K562 (cell line): ENCODE measurements around the gene TTC27. TPM values are rescaled to one million over a fixed set of nuclear protein-coding genes. Genes with fewer than 3 reads are reported as not detected.

Source experiments
- ATAC-seq: fragments of 200-7000 bp; cut with Tn5 transposase; 3 replicates; pipeline ENCODE4 v1.9.1; 2020; ENCODE audit warnings: moderate library complexity
- BruUV-seq: library from RNA; stranded (reverse); fragments of 400-500 nt; replicated peaks from 2 replicates; lab custom pipeline; 2021; lab: Mats Ljungman, UMichigan
- CTCF ChIA-PET: fragments of 300-600 bp; formaldehyde crosslinking; extraction: SDS; loops from one replicate; lab custom pipeline; 2021; ENCODE audit warnings: low intra/inter-chr PET ratio; lab: Yijun Ruan, JAX
- POLR2A ChIA-PET: fragments of 300-600, 350-650 bp; sonication (Branson Sonifier 250); formaldehyde crosslinking; extraction: SDS; loops from one replicate; lab custom pipeline; 2021; ENCODE audit warnings: antibody characterized with exemption, inconsistent platforms; lab: Yijun Ruan, JAX
- DNase-seq, 4 experiments: peaks; one replicate each; pipeline versions ENCODE4 v3.0.0 to v3.0.0-alpha.2; 2011 to 2018; ENCODE audit warnings: low spot score in 3 of 4, mixed read lengths in 3 of 4; ENCODE audit errors: extremely low read depth in 1 of 4
- FAIRE-seq: peaks from 2 replicates; lab custom pipeline; 2011; peaks lifted over from hg19 to GRCh38; lab: Jason Lieb, UNC
- H2AFZ ChIP-seq: 2 replicates; pipeline ENCODE4 v1.6.0; 2011; ENCODE audit warnings: low read depth, low read length, control low read depth, inconsistent platforms
- H3K27ac ChIP-seq: fragments of 200-600 bp; 3 replicates; pipeline ENCODE4 v1.8.0; 2011; ENCODE audit warnings: low read depth, mild to moderate bottlenecking, control low read depth, inconsistent platforms, low read length, moderate library complexity, mixed read lengths; ENCODE audit errors: extremely low read depth
- H3K27me3 ChIP-seq, 2 experiments: fragments of 300-600 bp in 1 of 2; 2 replicates in 1 of 2; 3 replicates in 1 of 2; pipeline versions ENCODE4 v1.6.0 to v1.8.0; 2011; ENCODE audit warnings: inconsistent platforms in 2 of 2, low read length in 2 of 2, mild to moderate bottlenecking in 1 of 2, mixed read lengths in 1 of 2, moderate library complexity in 1 of 2; ENCODE audit not compliant: control insufficient read depth in 2 of 2, insufficient read depth in 2 of 2
- H3K36me3 ChIP-seq: fragments of 300-600 bp; 3 replicates; pipeline ENCODE4 v1.8.0; 2011; ENCODE audit warnings: mild to moderate bottlenecking, low read length, inconsistent platforms; ENCODE audit not compliant: control insufficient read depth, insufficient read depth
- H3K4me1 ChIP-seq, 2 experiments: fragments of 200-600 bp in 1 of 2; replicated peaks in 1 of 2; 2 replicates in 1 of 2; 3 replicates in 1 of 2; pipeline versions ENCODE4 v1.5.1 to v1.8.0; 2011; ENCODE audit warnings: inconsistent platforms in 2 of 2, low read length in 2 of 2, mild to moderate bottlenecking in 1 of 2, mixed read lengths in 1 of 2, moderate library complexity in 1 of 2; ENCODE audit not compliant: control insufficient read depth in 2 of 2, insufficient read depth in 2 of 2
- H3K4me2 ChIP-seq: 2 replicates; pipeline ENCODE4 v1.6.1; 2011; ENCODE audit warnings: low read length, control low read depth, inconsistent platforms, mixed read lengths; ENCODE audit not compliant: insufficient read depth
- H3K4me3 ChIP-seq: fragments of 200-600 bp; sonication (generic), shearing (Covaris generic); 2 replicates; pipeline ENCODE4 v1.5.1; 2016; ENCODE audit warnings: control low read depth, inconsistent platforms
- H3K79me2 ChIP-seq: fragments of 200-600 bp; 3 replicates; pipeline ENCODE4 v1.8.0; 2011; ENCODE audit warnings: low read length, inconsistent platforms; ENCODE audit not compliant: control insufficient read depth, insufficient read depth
- H3K9ac ChIP-seq, 2 experiments: 2 replicates each; pipeline versions ENCODE4 v1.6.0 to v1.6.1; 2011; ENCODE audit warnings: low read depth in 2 of 2, low read length in 2 of 2, control low read depth in 1 of 2, inconsistent platforms in 1 of 2, mild to moderate bottlenecking in 1 of 2, mixed read lengths in 1 of 2; ENCODE audit not compliant: insufficient read depth in 1 of 2
- H3K9me1 ChIP-seq: one replicate; pipeline ENCODE4 v1.6.0; 2011; ENCODE audit warnings: inconsistent platforms, mild to moderate bottlenecking, low read length, moderate library complexity; ENCODE audit not compliant: control insufficient read depth, insufficient read depth
- H3K9me3 ChIP-seq: replicated peaks from 2 replicates; pipeline ENCODE4 v1.5.1; 2011; ENCODE audit warnings: low read depth, low read length, inconsistent platforms; ENCODE audit not compliant: control insufficient read depth, insufficient read depth
- H4K20me1 ChIP-seq: replicated peaks from 2 replicates; pipeline ENCODE4 v1.6.1; 2011; ENCODE audit warnings: low read length, inconsistent platforms, mixed read lengths; ENCODE audit not compliant: control insufficient read depth, insufficient read depth
- ETS2 ChIP-seq: IDR thresholded peaks from 2 replicates; pipeline ENCODE4 v1.6.1; 2016; ENCODE audit warnings: borderline replicate concordance, missing genetic modification characterization, mild to moderate bottlenecking, moderate library complexity, missing compliant biosample characterization; ENCODE audit not compliant: poor library complexity, severe bottlenecking
- FOXK1 ChIP-seq: sonication (generic); formaldehyde crosslinking; IDR thresholded peaks from 2 replicates; pipeline ENCODE4 v1.8.0; 2022; ENCODE audit warnings: missing genetic modification reagents, mild to moderate bottlenecking, borderline replicate concordance
- GABPB1 ChIP-seq: sonication (generic); formaldehyde crosslinking; IDR thresholded peaks from 2 replicates; pipeline ENCODE4 v1.8.0; 2022; ENCODE audit warnings: mild to moderate bottlenecking, missing genetic modification reagents
- GATAD2B ChIP-seq: fragments of 450-650 bp; IDR thresholded peaks from 2 replicates; pipeline ENCODE4 v1.6.1; 2017; ENCODE audit warnings: mild to moderate bottlenecking, borderline replicate concordance
- MYBL2 ChIP-seq, 2 experiments: fragments of 450-650 bp in 1 of 2; sonication (generic) in 1 of 2; formaldehyde crosslinking in 1 of 2; IDR thresholded peaks; 2 replicates each; pipeline versions ENCODE4 v1.6.1 to v1.8.1; 2017 to 2022; ENCODE audit warnings: borderline replicate concordance in 1 of 2, inconsistent platforms in 1 of 2, low read depth in 1 of 2, mild to moderate bottlenecking in 1 of 2, missing genetic modification reagents in 1 of 2, moderate library complexity in 1 of 2
- NCOA4 ChIP-seq: fragments of 450-650 bp; IDR thresholded peaks from 2 replicates; pipeline ENCODE4 v1.6.1; 2018; ENCODE audit warnings: mild to moderate bottlenecking; ENCODE audit not compliant: partially characterized antibody
- NR4A1 ChIP-seq, 2 experiments: fragments of 250-450 bp in 1 of 2; fragments of 450-650 bp in 1 of 2; sonication (Bioruptor Pico) in 1 of 2; IDR thresholded peaks; 2 replicates each; pipeline versions ENCODE4 v1.4.0 to v1.6.1; 2016 to 2020; ENCODE audit warnings: mild to moderate bottlenecking in 2 of 2, missing compliant biosample characterization in 1 of 2, missing genetic modification characterization in 1 of 2, moderate library complexity in 1 of 2
- SMAD1 ChIP-seq: fragments of 150-350 bp; IDR thresholded peaks from 2 replicates; pipeline ENCODE4 v1.6.1; 2014; ENCODE audit warnings: low read length, low read depth; ENCODE audit not compliant: partially characterized antibody
- TFE3 ChIP-seq: fragments of 450-650 bp; formaldehyde crosslinking; IDR thresholded peaks from 2 replicates; pipeline ENCODE4 v1.4.0; 2020; ENCODE audit warnings: mild to moderate bottlenecking, mixed read lengths
- XRCC5 ChIP-seq: fragments of 200-400 bp; formaldehyde crosslinking; IDR thresholded peaks from 2 replicates; pipeline ENCODE4 v1.6.1; 2017; ENCODE audit warnings: low read depth, mild to moderate bottlenecking, low read length
- ZNF134 ChIP-seq: fragments of 250-450 bp; sonication (Bioruptor Pico); conservative IDR thresholded peaks from 2 replicates; pipeline ENCODE4 v1.4.0; 2020
- ZNF143 ChIP-seq: sonication (generic); formaldehyde crosslinking; IDR thresholded peaks from 2 replicates; pipeline ENCODE4 v1.9.0; 2022; ENCODE audit warnings: mild to moderate bottlenecking, missing genetic modification reagents
- ZNF449 ChIP-seq: fragments of 250-450 bp; sonication (Bioruptor Pico); IDR thresholded peaks from 2 replicates; pipeline ENCODE4 v1.8.0; 2022; ENCODE audit warnings: moderate library complexity, mild to moderate bottlenecking, inconsistent platforms
- ZNF57 ChIP-seq: fragments of 450-650 bp; formaldehyde crosslinking; IDR thresholded peaks from 2 replicates; pipeline ENCODE4 v1.4.0; 2020; ENCODE audit warnings: mild to moderate bottlenecking, moderate library complexity
- WGBS: fragments of 100-300 bp; shearing (Covaris generic); methylation state at CpG from one replicate; pipeline ENCODE4 v1.1.6; 2016; ENCODE audit warnings: low coverage, mixed read lengths; ENCODE audit not compliant: insufficient coverage; ENCODE audit errors: missing lambda C conversion rate; 5-methylcytosine and 5-hydroxymethylcytosine counted together
- in situ Hi-C: fragments of 300-500 bp; cut with MboI; formaldehyde crosslinking; loops from 4 replicates; pipeline ENCODE4 v1.15.0; 2018; ENCODE audit warnings: inconsistent platforms, mixed read lengths
- intact Hi-C: fragments of 100-400 bp; cut with micrococcal nuclease; formaldehyde crosslinking; loops from 2 replicates; pipeline ENCODE4 v1.14.2; 2022
- polyA plus RNA-seq, 8 experiments: library from polyadenylated mRNA; depleted of rRNA in 4 of 8; stranded (reverse) in 5 of 8; unstranded in 3 of 8; fragments of >200 nt; fragmentation: Nextera tagmentation in 2 of 8; fragmentation: Illumina TruSeq in 1 of 8; extraction: Ambion mirVana in 2 of 8; extraction: Trizol in 1 of 8; gene quantifications; 2 replicates each; pipeline versions ENCODE4 v1.2.1 to v1.2.3, GENCODE V29; 2011 to 2014; ENCODE audit warnings: inconsistent platforms in 1 of 8, missing spikeins in 1 of 8
- total RNA-seq, 7 experiments: library from RNA; depleted of rRNA in 6 of 7; stranded (reverse); fragments of >200 nt in 6 of 7; fragmentation: Illumina TruSeq in 2 of 7; extraction: Trizol in 2 of 7; gene quantifications; 2 replicates each; pipeline versions ENCODE4 v1.2.1 to v1.2.3, GENCODE V29; 2011 to 2021; ENCODE audit warnings: low replicate concordance in 1 of 7

TTC27 gene
- total and polyA plus RNA-seq, 9 of the 15 experiments (the other 6 are each of a cell fraction or from before 2014, with no cell fraction given) = 44.3 to 93.4 (median 57.3) TPM

GRCh38 chr2:32825291-32825712, 197.5 kb downstream of the TTC27 start (continued):
- TF ChIP-seq MYBL2 (IDR thresholded peaks at IDR 0.05; ENCODE audit: low read depth) (no peak), MYBL2 (CRISPR knock-in tag; IDR thresholded peaks at IDR 0.05; ENCODE audit: borderline replicate concordance) (no peak), ZNF143 (CRISPR knock-in tag) (no peak), ETS2 (tag) (no peak), SMAD1 (peak; percentile 85), FOXK1 (CRISPR knock-in tag) (no peak), XRCC5 (no peak), GABPB1 (CRISPR knock-in tag) (no peak), ZNF57 (CRISPR knock-in tag) (no peak), ZNF134 (CRISPR knock-in tag) (no peak), NCOA4 (no peak)

GRCh38 chr2:32830196-32830595, 202.3 kb downstream of the TTC27 start:
- Histone ChIP-seq H3K4me3 (no peak overlapping the region), H4K20me1 (no peaks in the 10 kb centered on the region), H3K4me1 (peaks cover 3 to 10% of the 10 kb centered on the region in 2 experiments; a peak in 3 of 5 replicates), H3K27ac (no peak overlapping the region), H3K9ac (no peak overlapping the region), H3K79me2 (no peaks in the 10 kb centered on the region), H3K9me1 (no peaks in the 10 kb centered on the region), H3K9me3 (no peaks in the 10 kb centered on the region), H3K27me3 (no peaks in the 10 kb centered on the region)
- ChIA-PET CTCF (no interaction called here), POLR2A (interaction anchor here (1.5 kb wide), 1 partner anchor 9 kb away, joined by 4 read pairs; no protein-coding TSS in a partner anchor)
- ATAC-seq = no peak
- no TSS peak for BruUV-seq
- FAIRE-seq = no peak
- intact Hi-C loops = loop anchor here (5.0 kb wide), 1 partner anchor 117 kb away; the partner anchor contains the start of gene LTBP1
- TF ChIP-seq GATAD2B (no peak), TFE3 (CRISPR knock-in tag) (no peak), ZNF449 (CRISPR knock-in tag) (no peak), NR4A1 (CRISPR knock-in tag; IDR thresholded peaks at IDR 0.05) (no peak), NR4A1 (tag; IDR thresholded peaks at IDR 0.05) (no peak)
- TF ChIP-seq, all 486 proteins: peak for 0
- no peak for DNase-seq
- in situ Hi-C loops = no loop called here
- Histone ChIP-seq H2AFZ (no peak overlapping the region), H3K36me3 (no peaks in the 10 kb centered on the region), H3K4me2 (no peak overlapping the region)
- 6% methylated on average over 1 of the region's 1 CpG for WGBS
